ENCODE measurements around the gene POU5F2. TPM values are rescaled to one million over a fixed set of nuclear protein-coding genes. Genes with fewer than 3 reads are reported as not detected.
A peak's percentile ranks its signal among the peaks of the same experiment; 100 is the strongest.

Gene POU5F2
- total and polyA plus RNA-seq, 2 donors: 0.11 to 0.28 TPM

DNA sequence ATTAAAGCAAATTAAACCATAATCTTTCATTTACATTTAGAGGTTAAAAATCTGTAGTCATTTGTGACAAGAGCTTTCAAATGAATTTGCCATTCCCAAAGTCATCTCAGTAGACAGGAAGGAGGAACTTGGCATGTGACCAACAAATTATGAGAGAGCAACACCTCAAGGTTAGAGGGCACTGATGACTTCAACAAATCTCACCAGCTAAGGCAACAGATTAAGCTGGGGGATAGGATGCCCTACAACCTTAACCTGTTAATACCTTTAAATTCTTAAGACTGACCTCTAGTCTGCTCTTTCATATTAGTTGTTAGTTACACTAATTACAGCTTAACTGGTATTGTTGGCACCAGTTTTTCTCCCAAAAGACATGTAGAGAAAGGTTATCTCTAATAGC is 18.4 kb downstream of the POU5F2 start:
- H3K27ac ChIP-seq (ENCODE audit: low read depth in 1 of 2, low read length in 1 of 2): no peak overlapping the region
- H3K36me3 ChIP-seq (ENCODE audit: control insufficient read depth in 2 of 2, insufficient read depth in 2 of 2, low read length in 1 of 2): no peaks in the 10 kb centered on the region
- no peaks in the 10 kb centered on the region for H3K27me3 ChIP-seq (ENCODE audit: control insufficient read depth in 2 of 2, insufficient read depth in 1 of 2, low read length in 1 of 2)
- H3K4me3 ChIP-seq (ENCODE audit: low read length in 2 of 2): no peak overlapping the region
- DNase-seq (ENCODE audit: low read depth in 6 of 9, low spot score in 9 of 9): no peak
- no peaks in the 10 kb centered on the region for H3K4me1 ChIP-seq (ENCODE audit: control insufficient read depth in 2 of 2, insufficient read depth in 2 of 2, low read length in 2 of 2)
- no peaks in the 10 kb centered on the region for H3K9me3 ChIP-seq (ENCODE audit: control insufficient read depth in 2 of 2, insufficient read depth in 1 of 2, low read length in 1 of 2)

DNA sequence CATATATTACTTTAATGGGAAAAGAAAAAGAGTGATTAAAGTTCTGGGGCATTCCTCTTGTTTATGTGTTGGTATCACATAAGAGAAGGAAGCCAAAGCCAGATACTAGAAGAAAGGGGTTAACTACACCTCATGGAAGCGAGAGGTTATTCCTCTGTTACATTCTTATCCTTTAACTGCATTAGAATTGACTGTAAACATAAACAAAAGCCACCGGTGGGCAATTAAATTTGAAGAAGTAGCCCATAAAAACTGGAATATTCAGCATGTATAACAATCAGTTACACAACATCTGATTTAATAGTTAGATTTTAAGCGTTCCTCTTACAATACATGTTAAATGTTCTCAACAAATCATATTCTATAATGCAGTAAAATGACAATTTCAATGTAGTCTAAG is 18.8 kb downstream of the POU5F2 start:
- H3K9me3 ChIP-seq (ENCODE audit: control insufficient read depth in 2 of 2, insufficient read depth in 1 of 2, low read length in 1 of 2): no peaks in the 10 kb centered on the region
- 95% methylated on average over 3 of the region's 3 CpGs for WGBS
- no peaks in the 10 kb centered on the region for H3K36me3 ChIP-seq (ENCODE audit: control insufficient read depth in 2 of 2, insufficient read depth in 2 of 2, low read length in 1 of 2)
- H3K27me3 ChIP-seq (ENCODE audit: control insufficient read depth in 2 of 2, insufficient read depth in 1 of 2, low read length in 1 of 2): no peaks in the 10 kb centered on the region
- H3K4me3 ChIP-seq (ENCODE audit: low read length in 2 of 2): no peak overlapping the region
- DNase-seq (ENCODE audit: low read depth in 6 of 9, low spot score in 9 of 9): no peak
- H3K4me1 ChIP-seq (ENCODE audit: control insufficient read depth in 2 of 2, insufficient read depth in 2 of 2, low read length in 2 of 2): no peaks in the 10 kb centered on the region
- no peak overlapping the region for H3K27ac ChIP-seq (ENCODE audit: low read depth in 1 of 2, low read length in 1 of 2)

DNA sequence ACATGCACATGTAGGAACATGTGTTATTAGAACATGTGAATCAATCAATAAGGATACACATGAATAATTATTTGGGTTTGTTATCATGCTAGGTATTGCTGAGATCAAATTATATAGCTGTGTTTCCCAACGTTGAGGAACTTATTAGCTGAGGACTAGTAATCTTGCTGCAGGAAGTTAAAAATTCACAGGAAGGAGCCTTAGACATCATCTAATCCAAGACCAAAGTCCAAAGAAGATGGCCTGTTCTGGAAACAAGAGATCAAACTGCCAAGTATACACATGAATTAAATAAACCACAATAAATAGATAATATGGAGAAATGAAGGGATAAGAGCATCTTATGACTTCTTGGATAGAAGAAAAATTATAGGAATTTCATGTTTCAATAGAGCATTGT is 19.9 kb downstream of the POU5F2 start:
- 66% methylated on average over 1 of the region's 1 CpG for WGBS
- no peak for DNase-seq (ENCODE audit: low read depth in 6 of 9, low spot score in 9 of 9)

DNA sequence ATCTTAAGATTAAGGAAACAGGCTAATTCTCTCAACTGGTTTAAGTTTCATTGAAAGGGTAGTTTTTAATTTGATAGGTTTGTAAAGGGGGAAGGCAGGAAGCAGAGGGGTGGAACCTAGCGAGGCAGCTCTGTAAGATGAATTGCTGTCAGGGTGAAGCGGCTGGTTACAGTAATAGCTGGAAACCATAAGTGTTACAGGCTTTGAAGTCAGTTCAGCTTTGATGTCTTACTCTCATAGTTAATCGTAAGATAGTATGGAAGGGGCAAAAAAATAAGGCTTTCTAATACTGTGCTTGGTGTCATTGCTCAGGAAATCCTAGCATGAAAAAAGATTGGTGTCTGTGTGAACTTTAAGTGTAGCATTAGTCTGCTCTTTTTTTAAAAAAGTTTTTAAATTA is 20.3 kb downstream of the POU5F2 start:
- WGBS: 61% methylated on average over 3 of the region's 3 CpGs
- no peaks in the 10 kb centered on the region for H3K4me1 ChIP-seq (ENCODE audit: control insufficient read depth in 2 of 2, insufficient read depth in 2 of 2, low read length in 2 of 2)
- H3K36me3 ChIP-seq (ENCODE audit: control insufficient read depth in 2 of 2, insufficient read depth in 2 of 2, low read length in 1 of 2): no peaks in the 10 kb centered on the region
- H3K27ac ChIP-seq (ENCODE audit: low read depth in 1 of 2, low read length in 1 of 2): no peak overlapping the region
- H3K4me3 ChIP-seq (ENCODE audit: low read length in 2 of 2): no peak overlapping the region
- peak in 6 of 9 donors; percentile 4 to 59 (median 10) for DNase-seq (ENCODE audit: low read depth in 6 of 9, low spot score in 9 of 9)
- H3K9me3 ChIP-seq (ENCODE audit: control insufficient read depth in 2 of 2, insufficient read depth in 1 of 2, low read length in 1 of 2): no peaks in the 10 kb centered on the region
- H3K27me3 ChIP-seq (ENCODE audit: control insufficient read depth in 2 of 2, insufficient read depth in 1 of 2, low read length in 1 of 2): no peaks in the 10 kb centered on the region

More for the DNA sequence above, 19.9 kb downstream of the POU5F2 start:
- no peaks in the 10 kb centered on the region for H3K27me3 ChIP-seq (ENCODE audit: control insufficient read depth in 2 of 2, insufficient read depth in 1 of 2, low read length in 1 of 2)
- H3K4me3 ChIP-seq (ENCODE audit: low read length in 2 of 2): no peak overlapping the region
- H3K4me1 ChIP-seq (ENCODE audit: control insufficient read depth in 2 of 2, insufficient read depth in 2 of 2, low read length in 2 of 2): no peaks in the 10 kb centered on the region
- H3K9me3 ChIP-seq (ENCODE audit: control insufficient read depth in 2 of 2, insufficient read depth in 1 of 2, low read length in 1 of 2): no peaks in the 10 kb centered on the region
- no peak overlapping the region for H3K27ac ChIP-seq (ENCODE audit: low read depth in 1 of 2, low read length in 1 of 2)
- no peaks in the 10 kb centered on the region for H3K36me3 ChIP-seq (ENCODE audit: control insufficient read depth in 2 of 2, insufficient read depth in 2 of 2, low read length in 1 of 2)

DNA sequence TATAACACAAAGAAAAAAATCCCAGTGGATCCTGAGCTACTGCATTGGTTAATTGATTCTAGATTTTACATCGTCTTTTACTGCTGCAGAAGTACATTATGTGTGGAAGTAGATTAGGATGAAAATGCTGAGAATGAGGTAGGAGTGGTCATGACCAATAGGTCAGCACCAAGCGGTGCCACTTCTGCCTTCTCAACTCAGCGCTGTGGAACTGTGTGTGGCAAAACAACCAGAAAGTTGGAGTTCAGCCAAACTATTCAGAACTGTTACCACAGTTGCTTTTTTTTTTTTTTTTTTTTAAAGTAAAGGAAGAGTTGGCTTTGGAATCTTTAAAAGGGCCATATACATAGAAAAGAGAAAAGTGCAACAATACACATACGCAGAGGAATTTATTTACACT is 24.2 kb downstream of the POU5F2 start:
- H3K4me3 ChIP-seq (ENCODE audit: low read length in 2 of 2): no peak overlapping the region
- H3K4me1 ChIP-seq (ENCODE audit: control insufficient read depth in 2 of 2, insufficient read depth in 2 of 2, low read length in 2 of 2): no peaks in the 10 kb centered on the region
- no peaks in the 10 kb centered on the region for H3K36me3 ChIP-seq (ENCODE audit: control insufficient read depth in 2 of 2, insufficient read depth in 2 of 2, low read length in 1 of 2)
- no peak for DNase-seq (ENCODE audit: low read depth in 6 of 9, low spot score in 9 of 9)
- no peaks in the 10 kb centered on the region for H3K27me3 ChIP-seq (ENCODE audit: control insufficient read depth in 2 of 2, insufficient read depth in 1 of 2, low read length in 1 of 2)
- 71% methylated on average over 4 of the region's 4 CpGs for WGBS
- H3K27ac ChIP-seq (ENCODE audit: low read depth in 1 of 2, low read length in 1 of 2): no peak overlapping the region
- H3K9me3 ChIP-seq (ENCODE audit: control insufficient read depth in 2 of 2, insufficient read depth in 1 of 2, low read length in 1 of 2): no peaks in the 10 kb centered on the region

DNA sequence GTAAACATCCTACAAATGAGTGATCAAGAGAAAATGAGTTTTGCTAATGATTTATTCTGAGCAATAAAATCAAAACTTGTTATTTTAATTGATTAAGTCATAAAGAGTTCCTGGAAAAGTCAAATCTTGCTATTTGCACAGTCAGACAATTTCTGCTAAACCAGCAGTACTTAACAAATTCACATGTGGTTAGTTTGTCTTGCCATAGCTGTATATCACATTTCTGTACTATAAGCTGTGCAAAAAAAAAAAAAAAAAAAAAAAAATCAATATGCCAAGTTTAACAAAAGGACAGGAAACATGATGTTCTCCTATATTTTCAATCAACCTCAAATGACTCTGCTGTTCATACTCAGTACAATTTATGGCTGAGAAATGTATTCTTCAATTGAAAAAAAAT is 24.9 kb downstream of the POU5F2 start:
- Histone ChIP-seq H3K9me3 (ENCODE audit: control insufficient read depth in 2 of 2, insufficient read depth in 1 of 2, low read length in 1 of 2) (no peaks in the 10 kb centered on the region), H3K36me3 (ENCODE audit: control insufficient read depth in 2 of 2, insufficient read depth in 2 of 2, low read length in 1 of 2) (no peaks in the 10 kb centered on the region), H3K4me1 (ENCODE audit: control insufficient read depth in 2 of 2, insufficient read depth in 2 of 2, low read length in 2 of 2) (no peaks in the 10 kb centered on the region), H3K4me3 (ENCODE audit: low read length in 2 of 2) (no peak overlapping the region), H3K27ac (ENCODE audit: low read depth in 1 of 2, low read length in 1 of 2) (no peak overlapping the region), H3K27me3 (ENCODE audit: control insufficient read depth in 2 of 2, insufficient read depth in 1 of 2, low read length in 1 of 2) (no peaks in the 10 kb centered on the region)
- no peak for DNase-seq (ENCODE audit: low read depth in 6 of 9, low spot score in 9 of 9)

DNA sequence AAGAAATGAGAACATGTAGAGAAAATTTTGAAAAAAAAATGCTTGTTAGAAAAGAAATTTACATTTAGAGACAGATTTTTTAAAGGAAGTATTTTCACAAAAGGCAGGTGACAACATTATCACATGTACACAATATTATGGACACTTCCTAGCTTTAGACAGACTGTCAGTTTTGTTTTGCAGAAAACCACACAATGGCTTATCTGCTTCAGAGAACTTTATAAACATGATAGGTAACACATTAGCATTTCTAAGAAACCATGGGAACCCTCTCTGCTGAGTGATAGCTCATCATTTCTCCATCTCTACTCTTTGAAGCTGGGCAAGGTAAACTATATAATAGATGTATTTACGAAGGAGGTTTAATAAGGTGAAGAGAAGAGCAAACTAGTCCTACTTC is 25.6 kb downstream of the POU5F2 start:
- 99% methylated on average over 1 of the region's 1 CpG for WGBS
- no peak for DNase-seq (ENCODE audit: low read depth in 6 of 9, low spot score in 9 of 9)
- Histone ChIP-seq H3K4me3 (ENCODE audit: low read length in 2 of 2) (no peak overlapping the region), H3K4me1 (ENCODE audit: control insufficient read depth in 2 of 2, insufficient read depth in 2 of 2, low read length in 2 of 2) (no peaks in the 10 kb centered on the region), H3K27me3 (ENCODE audit: control insufficient read depth in 2 of 2, insufficient read depth in 1 of 2, low read length in 1 of 2) (no peaks in the 10 kb centered on the region), H3K27ac (ENCODE audit: low read depth in 1 of 2, low read length in 1 of 2) (no peak overlapping the region), H3K9me3 (ENCODE audit: control insufficient read depth in 2 of 2, insufficient read depth in 1 of 2, low read length in 1 of 2) (no peaks in the 10 kb centered on the region), H3K36me3 (ENCODE audit: control insufficient read depth in 2 of 2, insufficient read depth in 2 of 2, low read length in 1 of 2) (no peaks in the 10 kb centered on the region)

DNA sequence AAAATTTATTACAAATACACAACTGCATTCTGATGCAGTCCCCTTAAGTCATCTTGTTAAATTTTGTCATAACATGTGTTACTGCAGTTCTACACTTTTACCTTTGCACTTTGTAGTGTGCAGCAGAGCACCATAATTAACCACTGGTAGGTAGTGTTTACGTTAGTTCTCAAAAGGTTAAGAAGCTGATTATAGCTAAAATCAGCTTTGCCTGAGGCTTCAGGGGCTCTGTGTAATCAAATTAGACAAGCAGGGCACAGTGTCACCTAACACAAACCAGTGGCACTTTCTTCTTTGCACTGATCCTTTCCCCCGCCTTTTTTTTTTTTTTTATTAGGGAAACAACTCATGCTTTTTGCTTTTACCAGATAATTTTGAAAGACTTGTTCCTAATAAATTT is 26.1 kb downstream of the POU5F2 start:
- no peak overlapping the region for H3K4me3 ChIP-seq (ENCODE audit: low read length in 2 of 2)
- H3K9me3 ChIP-seq (ENCODE audit: control insufficient read depth in 2 of 2, insufficient read depth in 1 of 2, low read length in 1 of 2): no peaks in the 10 kb centered on the region
- 95% methylated on average over 2 of the region's 2 CpGs for WGBS
- DNase-seq (ENCODE audit: low read depth in 6 of 9, low spot score in 9 of 9): no peak
- H3K36me3 ChIP-seq (ENCODE audit: control insufficient read depth in 2 of 2, insufficient read depth in 2 of 2, low read length in 1 of 2): no peaks in the 10 kb centered on the region
- no peak overlapping the region for H3K27ac ChIP-seq (ENCODE audit: low read depth in 1 of 2, low read length in 1 of 2)
- H3K27me3 ChIP-seq (ENCODE audit: control insufficient read depth in 2 of 2, insufficient read depth in 1 of 2, low read length in 1 of 2): no peaks in the 10 kb centered on the region
- H3K4me1 ChIP-seq (ENCODE audit: control insufficient read depth in 2 of 2, insufficient read depth in 2 of 2, low read length in 2 of 2): no peaks in the 10 kb centered on the region

DNA sequence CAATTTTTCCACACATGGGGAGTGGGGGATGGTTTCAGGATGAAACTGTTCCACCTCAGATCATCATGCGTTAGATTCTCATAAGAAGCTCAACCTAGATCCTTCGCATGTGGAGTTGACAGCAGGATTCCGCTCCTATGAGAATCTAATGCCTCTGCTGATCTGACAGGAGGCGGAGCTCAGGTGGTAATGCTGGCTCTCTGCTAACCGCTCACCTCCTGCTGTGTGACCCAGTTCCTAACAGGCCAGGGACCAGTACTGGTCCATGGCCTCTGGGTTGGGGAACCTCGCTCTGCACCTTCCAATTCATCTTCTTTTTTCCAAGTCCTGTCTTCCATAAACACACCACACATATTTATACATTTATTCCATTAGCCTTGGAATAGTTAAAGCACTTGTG is 33.0 kb downstream of the POU5F2 start:
- Histone ChIP-seq H3K36me3 (ENCODE audit: control insufficient read depth in 2 of 2, insufficient read depth in 2 of 2, low read length in 1 of 2) (no peaks in the 10 kb centered on the region), H3K4me1 (ENCODE audit: control insufficient read depth in 2 of 2, insufficient read depth in 2 of 2, low read length in 2 of 2) (no peaks in the 10 kb centered on the region), H3K27me3 (ENCODE audit: control insufficient read depth in 2 of 2, insufficient read depth in 1 of 2, low read length in 1 of 2) (no peaks in the 10 kb centered on the region), H3K4me3 (ENCODE audit: low read length in 2 of 2) (no peak overlapping the region), H3K27ac (ENCODE audit: low read depth in 1 of 2, low read length in 1 of 2) (no peak overlapping the region), H3K9me3 (ENCODE audit: control insufficient read depth in 2 of 2, insufficient read depth in 1 of 2, low read length in 1 of 2) (no peaks in the 10 kb centered on the region)
- 98% methylated on average over 6 of the region's 6 CpGs for WGBS
- DNase-seq (ENCODE audit: low read depth in 6 of 9, low spot score in 9 of 9): no peak

DNA sequence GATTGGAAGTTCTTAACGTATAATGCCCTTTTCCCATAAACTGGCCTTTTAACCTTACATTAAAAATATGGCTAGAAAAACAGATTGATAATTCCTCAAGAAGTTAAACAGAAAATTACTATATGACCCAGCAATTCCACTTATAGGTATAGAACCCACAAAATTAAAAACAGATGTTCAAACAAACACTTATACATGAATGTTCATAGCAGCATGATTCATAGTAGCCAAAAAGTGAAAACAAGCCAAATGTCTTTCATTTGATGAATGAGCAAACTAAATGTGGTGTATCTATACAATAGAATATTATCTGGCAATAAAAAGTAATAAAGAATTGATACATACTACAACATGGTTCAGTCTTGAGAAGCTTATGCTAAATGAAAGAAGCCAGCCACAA is 35.5 kb downstream of the POU5F2 start:
- no peak overlapping the region for H3K27ac ChIP-seq (ENCODE audit: low read depth in 1 of 2, low read length in 1 of 2)
- H3K36me3 ChIP-seq (ENCODE audit: control insufficient read depth in 2 of 2, insufficient read depth in 2 of 2, low read length in 1 of 2): no peaks in the 10 kb centered on the region
- no peaks in the 10 kb centered on the region for H3K27me3 ChIP-seq (ENCODE audit: control insufficient read depth in 2 of 2, insufficient read depth in 1 of 2, low read length in 1 of 2)
- H3K9me3 ChIP-seq (ENCODE audit: control insufficient read depth in 2 of 2, insufficient read depth in 1 of 2, low read length in 1 of 2): no peaks in the 10 kb centered on the region
- no peaks in the 10 kb centered on the region for H3K4me1 ChIP-seq (ENCODE audit: control insufficient read depth in 2 of 2, insufficient read depth in 2 of 2, low read length in 2 of 2)
- H3K4me3 ChIP-seq (ENCODE audit: low read length in 2 of 2): no peak overlapping the region
- DNase-seq (ENCODE audit: low read depth in 6 of 9, low spot score in 9 of 9): no peak
- WGBS: 99% methylated on average over 1 of the region's 1 CpG
